Measurements from ENCODE around the gene DOCK3.
"Not testable (repeated sequence)": the region's sequence is repeated elsewhere in the genome, so short reads cannot be mapped to it uniquely, and the experiment has no call there.

DOCK3 gene

GRCh38 chr3:51338632-51339031 is 663.9 kb downstream of the DOCK3 start:
- no peak for DNase-seq

- peak; percentile 93 for DNase-seq
Measured at GRCh38 chr3:51340013-51340829, 665.5 kb downstream of the DOCK3 start.

DNA sequence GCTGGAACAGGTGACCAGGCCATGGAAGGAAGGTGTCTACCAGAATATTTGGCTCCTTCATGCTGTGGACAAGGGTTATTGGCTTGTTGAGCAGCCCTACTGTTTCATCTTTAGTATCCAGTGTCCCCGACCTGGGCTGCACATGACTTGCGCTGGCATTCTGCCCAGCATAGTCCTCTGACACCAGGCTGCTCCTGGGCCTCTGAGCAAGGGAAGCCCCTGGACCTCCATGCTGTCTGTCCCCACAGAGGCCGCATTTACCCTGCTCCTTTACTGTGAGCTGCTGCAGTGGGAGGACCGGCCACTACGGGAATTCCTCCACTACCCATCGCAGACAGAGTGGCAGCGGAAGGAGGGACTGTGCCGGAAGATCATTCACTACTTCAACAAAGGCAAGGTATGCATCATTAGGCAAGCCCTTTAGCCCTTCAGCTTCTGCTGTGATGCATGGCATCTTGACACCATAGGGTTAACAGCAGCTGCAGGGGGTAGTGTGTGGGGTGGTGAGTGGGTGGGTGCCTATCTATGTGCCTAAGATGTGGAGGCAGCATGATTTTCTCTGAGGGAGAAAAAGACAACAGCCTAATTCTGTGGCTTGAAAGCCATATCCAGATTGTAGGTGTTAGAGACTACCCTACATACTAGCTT is 666.4 kb downstream of the DOCK3 start:
- DNase-seq = peak; percentile 7

DNA sequence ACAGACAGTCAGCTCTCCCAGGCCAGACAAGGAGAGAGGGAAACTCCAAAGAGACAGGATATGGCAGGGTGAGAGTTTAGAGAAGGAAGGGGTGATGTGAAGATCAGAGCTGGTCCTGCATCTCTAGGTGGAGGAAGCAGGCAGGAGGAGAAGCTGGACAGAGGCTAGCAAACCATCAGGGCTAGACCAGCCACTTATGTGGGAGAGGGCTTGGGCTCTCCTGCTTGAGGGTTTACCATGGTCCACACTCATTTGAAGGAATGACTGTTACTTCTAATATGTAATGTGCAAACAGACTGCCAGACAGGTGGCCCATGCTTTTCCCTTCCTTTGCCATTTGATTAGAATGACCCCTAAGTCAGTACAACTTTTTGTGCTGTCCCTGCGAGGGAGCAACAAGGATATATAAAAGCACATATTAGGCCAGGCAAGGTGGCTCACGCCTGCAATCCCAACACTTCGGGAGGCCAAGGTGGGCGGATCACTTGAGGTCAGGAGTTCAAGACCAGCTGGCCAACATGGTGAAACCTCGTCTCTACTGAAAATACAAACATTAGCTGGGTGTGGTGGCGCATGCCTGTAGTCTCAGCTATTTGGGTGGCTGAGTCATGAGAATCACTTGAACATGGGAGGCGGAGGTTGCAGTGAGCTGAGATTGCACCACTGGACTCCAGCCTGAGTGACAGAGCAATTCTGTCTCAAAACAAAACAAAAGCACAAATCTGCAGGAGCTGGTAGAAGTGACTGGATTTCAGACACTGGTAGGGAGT is 669.4 kb downstream of the DOCK3 start:
- DNase-seq = peak; percentile 29

GRCh38 chr3:51350751-51351150 is 676.0 kb downstream of the DOCK3 start:
- DNase-seq = no peak

DNA sequence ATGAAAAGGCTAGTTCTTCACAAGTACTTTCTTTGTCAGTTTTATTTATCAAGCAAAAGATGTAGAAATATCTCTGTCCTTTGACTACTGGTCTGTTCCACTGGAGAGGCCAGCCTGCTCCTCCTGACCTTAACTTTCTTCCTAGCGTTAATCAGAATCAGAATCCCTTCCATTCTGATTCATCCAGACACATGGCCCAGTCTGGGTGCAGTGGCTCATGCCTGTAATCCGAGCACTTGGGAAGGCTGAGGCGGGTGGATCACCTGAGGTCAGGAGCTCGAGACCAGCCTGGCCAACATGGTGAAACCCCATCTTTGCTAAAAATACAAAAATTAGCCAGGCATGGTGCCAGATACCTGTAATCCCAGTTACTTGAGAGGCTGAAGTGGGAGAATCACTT is 678.4 kb downstream of the DOCK3 start:
- DNase-seq = no peak

DNA sequence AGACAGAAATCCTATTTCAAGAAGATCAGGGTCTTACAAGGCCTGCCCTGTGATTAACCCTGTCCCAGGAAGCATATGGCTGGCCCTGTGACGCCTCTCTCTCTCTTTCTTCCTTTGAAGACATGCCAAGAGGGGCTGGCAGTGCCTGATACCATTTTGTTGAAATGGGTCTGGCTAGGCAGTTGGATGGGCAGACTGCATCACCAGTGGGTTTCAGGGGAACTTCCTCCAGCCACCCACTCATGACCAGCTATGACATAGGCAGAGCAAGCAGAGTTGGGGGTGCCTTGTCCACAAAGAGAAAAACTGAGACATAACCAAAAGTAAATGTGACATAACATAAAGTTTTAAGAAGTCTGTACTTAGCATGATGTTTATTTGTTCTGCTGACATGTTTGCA is 679.0 kb downstream of the DOCK3 start:
- DNase-seq = no peak

DNA sequence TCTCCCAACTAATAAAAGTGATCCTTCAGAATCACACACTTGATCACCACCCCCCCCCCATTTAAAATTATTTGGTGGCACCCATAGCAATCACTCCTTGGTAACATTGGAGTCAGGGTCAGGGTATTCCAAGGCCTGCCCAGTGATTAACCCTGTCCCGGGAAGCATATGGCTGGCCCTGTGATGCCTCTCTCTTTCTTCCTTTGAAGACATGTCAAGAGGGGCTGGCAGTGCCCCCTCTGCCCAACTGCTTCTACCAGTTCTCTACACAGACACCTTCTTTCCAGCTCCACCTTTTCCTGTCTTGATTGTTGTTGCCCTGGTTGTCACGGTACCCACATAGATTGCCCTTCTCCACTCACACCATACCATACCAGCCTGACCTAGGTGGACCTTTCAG is 679.4 kb downstream of the DOCK3 start:
- no peak for DNase-seq

DNA sequence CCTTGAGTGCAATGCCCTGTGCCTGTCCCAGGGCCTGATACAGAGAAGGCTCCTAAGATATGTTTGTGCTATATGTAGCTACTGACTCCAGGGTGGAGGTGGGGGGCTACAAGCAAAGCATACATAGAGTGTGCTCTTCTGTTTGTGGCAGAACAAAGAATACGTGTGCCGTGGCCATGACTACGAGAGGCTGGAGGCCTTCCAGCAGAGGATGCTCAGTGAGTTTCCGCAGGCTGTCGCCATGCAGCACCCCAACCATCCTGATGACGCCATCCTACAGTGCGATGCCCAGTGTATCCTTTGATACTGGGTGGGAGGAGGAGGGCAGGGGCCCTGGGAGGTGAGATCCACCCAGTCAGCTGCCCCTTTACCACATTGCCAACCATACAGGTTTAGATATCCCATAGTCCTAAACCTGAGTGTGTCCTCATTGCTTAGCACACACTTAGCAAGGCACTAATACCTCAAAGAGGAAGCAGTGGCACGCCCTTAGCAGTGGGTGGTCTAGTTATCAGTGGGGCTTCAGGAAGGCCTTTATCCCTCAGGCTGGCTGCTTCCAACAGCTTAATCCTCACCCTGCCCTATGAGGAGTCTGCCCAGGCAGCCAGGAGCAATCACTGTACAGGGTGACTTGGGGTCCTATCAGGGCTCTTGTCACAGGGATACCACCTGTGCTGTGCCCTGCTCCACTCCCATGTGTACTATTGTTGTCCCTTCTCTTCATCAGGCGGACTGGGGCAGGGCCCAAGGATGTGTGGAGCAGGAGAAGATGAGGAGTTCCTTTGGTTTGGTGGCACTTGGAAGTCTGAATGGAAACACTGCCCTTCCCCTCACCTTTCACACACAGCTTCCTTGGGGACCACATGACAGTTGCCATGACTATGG is 680.2 kb downstream of the DOCK3 start:
- DNase-seq = no peak

GRCh38 chr3:51355891-51356578 is 681.3 kb downstream of the DOCK3 start:
- no peak for DNase-seq

GRCh38 chr3:51357856-51358255 is 683.1 kb downstream of the DOCK3 start:
- DNase-seq = no peak

DNA sequence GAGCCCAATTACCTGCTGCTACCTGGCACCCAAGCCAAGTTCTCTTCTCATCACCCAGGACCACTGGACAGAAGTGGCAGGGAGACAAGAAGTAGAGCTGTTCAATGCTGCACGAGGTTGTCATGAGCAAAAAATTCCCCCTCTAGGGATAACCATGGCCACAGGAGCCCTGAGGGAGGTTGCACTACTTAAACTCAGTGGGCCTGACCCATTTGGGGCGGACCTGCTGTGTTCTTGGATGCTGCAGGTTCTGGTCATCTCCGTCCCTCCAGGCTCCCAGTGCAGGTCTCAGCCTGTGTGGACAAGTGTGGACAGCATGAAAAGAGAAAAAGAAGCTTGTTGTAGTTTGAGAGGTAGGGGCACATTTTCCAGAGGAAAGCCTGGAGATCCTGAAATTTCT is 684.3 kb downstream of the DOCK3 start:
- no peak for DNase-seq

GRCh38 chr3:51360806-51361205 is 686.1 kb downstream of the DOCK3 start:
- no peak for DNase-seq

DNA sequence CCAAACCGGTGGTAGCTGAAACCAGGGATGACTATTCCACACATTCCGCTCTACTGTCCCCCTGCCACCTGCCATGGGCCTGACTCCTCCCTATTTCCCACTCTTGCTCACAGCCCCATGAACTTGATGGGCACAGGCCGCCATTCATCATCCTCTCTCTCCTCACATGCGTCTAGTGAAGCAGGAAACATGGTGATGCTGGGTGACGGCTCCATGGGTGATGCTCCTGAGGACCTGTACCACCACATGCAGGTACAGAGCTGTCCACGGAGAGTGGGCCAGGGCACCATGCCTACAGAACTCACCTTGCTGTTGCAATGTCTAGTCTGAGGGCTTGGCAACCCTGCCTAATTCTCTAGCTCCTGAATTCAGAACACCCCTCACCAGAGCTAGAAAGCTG is 687.0 kb downstream of the DOCK3 start:
- DNase-seq = no peak

DNA sequence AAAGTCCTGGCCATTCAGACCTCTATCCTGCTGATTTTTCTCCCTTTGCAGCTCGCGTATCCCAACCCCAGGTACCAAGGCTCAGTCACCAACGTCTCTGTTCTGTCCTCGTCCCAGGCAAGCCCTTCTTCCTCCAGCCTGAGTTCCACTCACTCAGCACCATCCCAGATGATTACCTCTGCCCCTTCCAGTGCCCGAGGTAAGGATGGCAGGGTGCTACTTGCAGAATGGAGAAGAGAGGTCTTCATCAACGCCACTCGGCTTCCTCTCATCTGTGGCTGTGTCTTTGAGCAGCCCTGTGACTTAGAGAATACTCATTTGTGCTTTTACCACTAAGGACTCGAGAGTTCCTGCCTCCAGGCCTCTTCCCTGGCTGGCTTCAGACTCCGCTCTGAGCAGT is 687.7 kb downstream of the DOCK3 start:
- DNase-seq = no peak

GRCh38 chr3:51368276-51368675 is 693.5 kb downstream of the DOCK3 start:
- DNase-seq = not testable (repeated sequence)

GRCh38 chr3:51371943-51372557 is 697.3 kb downstream of the DOCK3 start:
- peak; percentile 67 for DNase-seq

DNA sequence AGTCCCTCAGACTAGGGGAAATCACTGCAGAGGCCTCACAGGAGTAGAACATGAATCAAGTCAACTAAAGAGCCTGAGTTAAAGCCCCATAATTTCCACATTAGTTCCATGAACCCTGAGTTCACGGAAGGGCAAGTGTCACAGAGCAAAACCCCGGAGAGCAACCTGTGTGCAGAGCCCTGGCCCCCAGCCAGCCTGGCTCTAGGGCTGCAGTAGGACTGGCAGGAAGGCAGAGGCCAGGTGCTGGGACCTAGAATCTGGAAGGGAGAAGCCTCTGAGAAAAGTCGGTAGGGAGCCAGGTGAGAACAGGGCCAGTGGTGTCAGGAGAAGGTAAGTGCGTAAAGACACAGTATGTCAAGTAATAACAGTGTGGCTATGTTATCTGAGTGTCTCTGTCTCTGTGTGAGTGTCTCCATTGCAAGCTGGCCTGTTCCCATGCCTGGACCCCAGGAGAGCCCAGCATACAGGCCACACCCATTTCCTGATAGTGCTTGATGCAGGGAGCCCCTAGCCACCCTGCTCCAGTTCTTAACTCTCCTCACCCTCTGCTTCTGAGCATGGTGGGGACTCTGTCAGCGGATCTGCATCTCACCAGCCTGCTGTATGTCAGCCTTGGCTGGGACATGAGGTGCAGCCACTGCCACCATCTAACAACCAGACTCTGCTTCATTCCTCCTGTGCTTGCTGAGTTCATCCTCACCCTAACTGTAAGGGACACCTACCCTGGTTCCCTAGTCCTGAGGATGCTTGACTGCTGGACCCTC is 699.1 kb downstream of the DOCK3 start:
- no peak for DNase-seq

GRCh38 chr3:51374456-51374855 is 699.7 kb downstream of the DOCK3 start:
- DNase-seq = no peak

DNA sequence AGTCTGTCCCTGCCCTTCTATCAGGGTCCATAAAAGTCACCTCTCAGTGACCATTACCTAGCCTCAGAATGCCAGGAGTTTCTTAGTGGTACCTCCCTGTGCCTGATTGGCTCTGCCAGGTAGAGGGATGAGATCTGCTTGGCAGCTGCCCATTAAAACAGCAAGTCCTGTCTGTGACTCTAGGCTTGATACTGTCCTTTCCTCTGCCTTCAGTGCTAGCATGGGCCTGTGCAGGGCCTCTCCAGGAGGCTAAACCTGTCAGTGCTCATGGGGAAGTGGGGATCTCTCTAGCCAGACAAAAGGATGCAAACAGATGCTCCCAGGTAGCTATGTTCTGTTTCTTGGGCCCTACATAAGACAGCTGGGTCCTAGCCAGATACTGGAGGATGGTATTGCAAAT is 700.4 kb downstream of the DOCK3 start:
- no peak for DNase-seq

- DNase-seq = no peak
Measured at GRCh38 chr3:51375571-51375970, 700.8 kb downstream of the DOCK3 start.
